ENCODE results near the gene SLC25A11. TPM values are rescaled to one million over a fixed set of nuclear protein-coding genes. Genes with fewer than 3 reads are reported as not detected.

Gene SLC25A11
- total RNA-seq, 1 experiment from 2014 or later: 54.5 TPM

GRCh38 chr17:4893272-4893671 lies 46.6 kb downstream of the SLC25A11 start:
- H3K4me1 Mint-ChIP-seq (ENCODE audit: insufficient read depth, unreplicated experiment): no peaks in the 10 kb centered on the region
- ChIA-PET POLR2A (no interaction called here), CTCF (no interaction called here)
- TF ChIP-seq, protein P1, sequence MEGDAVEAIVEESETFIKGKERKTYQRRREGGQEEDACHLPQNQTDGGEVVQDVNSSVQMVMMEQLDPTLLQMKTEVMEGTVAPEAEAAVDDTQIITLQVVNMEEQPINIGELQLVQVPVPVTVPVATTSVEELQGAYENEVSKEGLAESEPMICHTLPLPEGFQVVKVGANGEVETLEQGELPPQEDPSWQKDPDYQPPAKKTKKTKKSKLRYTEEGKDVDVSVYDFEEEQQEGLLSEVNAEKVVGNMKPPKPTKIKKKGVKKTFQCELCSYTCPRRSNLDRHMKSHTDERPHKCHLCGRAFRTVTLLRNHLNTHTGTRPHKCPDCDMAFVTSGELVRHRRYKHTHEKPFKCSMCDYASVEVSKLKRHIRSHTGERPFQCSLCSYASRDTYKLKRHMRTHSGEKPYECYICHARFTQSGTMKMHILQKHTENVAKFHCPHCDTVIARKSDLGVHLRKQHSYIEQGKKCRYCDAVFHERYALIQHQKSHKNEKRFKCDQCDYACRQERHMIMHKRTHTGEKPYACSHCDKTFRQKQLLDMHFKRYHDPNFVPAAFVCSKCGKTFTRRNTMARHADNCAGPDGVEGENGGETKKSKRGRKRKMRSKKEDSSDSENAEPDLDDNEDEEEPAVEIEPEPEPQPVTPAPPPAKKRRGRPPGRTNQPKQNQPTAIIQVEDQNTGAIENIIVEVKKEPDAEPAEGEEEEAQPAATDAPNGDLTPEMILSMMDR (IDR thresholded peaks at IDR 0.05; ENCODE audit: unreplicated experiment): no peak
- no peak for DNase-seq (ENCODE audit: unreplicated experiment)
- H3K9me3 Mint-ChIP-seq (ENCODE audit: unreplicated experiment): no peaks in the 10 kb centered on the region
- no peak overlapping the region for H3K27ac Mint-ChIP-seq (ENCODE audit: low read depth, unreplicated experiment)
- H3K4me3 Mint-ChIP-seq (ENCODE audit: unreplicated experiment): no peak overlapping the region
- no TSS peak for BruUV-seq (replicated peaks)
- intact Hi-C loops (cut with micrococcal nuclease): no loop called here
- peaks cover 78% of the 10 kb centered on the region for H3K36me3 Mint-ChIP-seq (ENCODE audit: insufficient read depth, unreplicated experiment)
- no peaks in the 10 kb centered on the region for H3K27me3 Mint-ChIP-seq (ENCODE audit: insufficient read depth, unreplicated experiment)

DNA sequence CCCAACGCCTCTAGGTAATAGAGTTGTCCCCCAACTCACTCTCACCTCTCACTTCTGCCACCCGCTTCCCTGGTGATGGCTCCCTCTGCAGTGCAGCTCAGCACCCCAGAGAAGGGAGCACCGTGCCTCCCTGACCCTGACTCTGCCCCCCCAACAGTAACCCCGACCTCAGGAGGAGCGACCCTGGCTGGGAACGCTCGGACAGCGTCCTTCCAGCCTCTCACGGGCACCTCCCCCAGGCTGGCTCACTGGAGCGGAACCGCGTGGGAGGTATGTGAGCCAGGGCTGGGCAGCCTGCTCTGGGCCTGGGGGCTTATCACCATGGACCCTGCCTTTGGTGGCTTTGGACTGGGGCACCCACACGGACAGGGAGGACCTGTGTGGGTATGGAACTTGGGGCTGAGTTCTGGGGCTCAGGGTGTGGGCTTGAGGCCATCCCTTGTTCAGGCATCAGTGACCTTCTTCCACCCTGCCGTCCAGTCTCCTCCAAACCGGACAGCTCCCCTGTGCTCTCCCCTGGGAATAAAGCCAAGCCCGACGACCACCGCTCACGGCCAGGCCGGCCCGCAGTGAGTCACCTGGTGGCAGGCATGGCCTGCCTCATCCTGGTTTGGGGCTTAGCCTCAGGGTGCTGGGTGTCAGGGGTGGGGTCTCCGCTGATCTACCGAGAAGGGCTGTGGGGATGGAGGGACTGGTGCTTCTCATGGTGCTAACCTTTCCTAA lies 47.2 kb downstream of the SLC25A11 start:
- intact Hi-C loops (cut with micrococcal nuclease): no loop called here
- H3K4me1 Mint-ChIP-seq (ENCODE audit: insufficient read depth, unreplicated experiment): no peaks in the 10 kb centered on the region
- POLR2A ChIA-PET: interaction anchor here (0.9 to 2.0 kb wide), 3 partner anchors 9 to 161 kb away, joined by 3 to 5 read pairs (median 4); no protein-coding TSS in a partner anchor
- no peaks in the 10 kb centered on the region for H3K27me3 Mint-ChIP-seq (ENCODE audit: insufficient read depth, unreplicated experiment)
- peaks cover 78% of the 10 kb centered on the region for H3K36me3 Mint-ChIP-seq (ENCODE audit: insufficient read depth, unreplicated experiment)
- no TSS peak for BruUV-seq (replicated peaks)
- TF ChIP-seq, protein P1 (IDR thresholded peaks at IDR 0.05; ENCODE audit: unreplicated experiment): no peak
- H3K4me3 Mint-ChIP-seq (ENCODE audit: unreplicated experiment): no peak overlapping the region
- H3K27ac Mint-ChIP-seq (ENCODE audit: low read depth, unreplicated experiment): no peak overlapping the region
- CTCF ChIA-PET: interaction anchor here (0.6 to 1.0 kb wide), 2 partner anchors 58 to 190 kb away, joined by 3 read pairs; no protein-coding TSS in a partner anchor
- H3K9me3 Mint-ChIP-seq (ENCODE audit: unreplicated experiment): no peaks in the 10 kb centered on the region
- no peak for DNase-seq (ENCODE audit: unreplicated experiment)

DNA sequence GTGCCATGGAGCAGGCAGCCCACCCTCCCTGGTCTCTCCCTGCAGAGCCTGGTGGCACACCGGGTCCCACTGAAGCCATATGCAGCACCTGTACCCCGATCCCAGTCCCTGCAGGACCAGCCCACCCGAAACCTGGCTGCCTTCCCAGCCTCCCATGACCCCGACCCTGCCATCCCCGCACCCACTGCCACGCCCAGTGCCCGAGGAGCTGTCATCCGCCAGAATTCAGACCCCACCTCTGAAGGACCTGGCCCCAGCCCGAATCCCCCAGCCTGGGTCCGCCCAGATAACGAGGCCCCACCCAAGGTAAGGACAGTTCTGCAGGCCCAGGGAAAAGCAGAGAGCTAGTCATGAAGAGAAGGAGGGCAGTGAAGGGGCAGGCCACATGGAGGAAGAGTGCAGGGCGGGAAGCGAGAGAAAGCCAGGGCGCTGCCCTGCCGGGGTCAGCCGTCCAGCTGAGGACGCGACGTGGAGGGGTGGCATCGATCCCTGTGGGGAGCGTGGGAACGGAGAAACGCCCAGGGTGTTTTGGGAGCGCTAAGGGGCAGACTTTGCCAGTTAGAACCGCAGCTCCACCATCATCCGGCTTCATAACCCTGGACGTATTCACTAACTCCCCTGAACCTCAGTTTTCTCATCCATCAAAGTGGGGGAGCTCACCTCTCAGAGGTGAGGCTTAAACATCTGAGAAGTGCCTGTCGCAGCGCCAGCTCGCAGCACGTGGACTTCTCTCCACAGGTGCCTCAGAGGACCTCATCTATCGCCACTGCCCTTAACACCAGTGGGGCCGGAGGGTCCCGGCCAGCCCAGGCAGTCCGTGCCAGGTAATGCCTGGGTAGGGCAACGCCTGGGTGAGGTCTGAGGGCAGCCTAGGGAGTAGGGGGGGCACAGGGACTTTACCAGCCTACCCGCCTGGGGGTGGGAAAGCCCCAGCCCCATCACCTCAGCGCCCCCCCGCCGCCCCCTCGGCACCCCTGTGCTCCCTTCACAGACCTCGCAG lies 48.1 kb downstream of the SLC25A11 start:
- intact Hi-C loops (cut with micrococcal nuclease): no loop called here
- Mint-ChIP-seq H3K27ac (ENCODE audit: low read depth, unreplicated experiment) (no peak overlapping the region), H3K4me3 (ENCODE audit: unreplicated experiment) (no peak overlapping the region), H3K27me3 (ENCODE audit: insufficient read depth, unreplicated experiment) (no peaks in the 10 kb centered on the region), H3K36me3 (ENCODE audit: insufficient read depth, unreplicated experiment) (peaks cover 78% of the 10 kb centered on the region), H3K4me1 (ENCODE audit: insufficient read depth, unreplicated experiment) (no peaks in the 10 kb centered on the region), H3K9me3 (ENCODE audit: unreplicated experiment) (no peaks in the 10 kb centered on the region)
- POLR2A ChIA-PET: interaction anchor here (0.6 to 2.0 kb wide), 6 partner anchors 9 to 160 kb away, joined by 3 to 5 read pairs (median 4); no protein-coding TSS in a partner anchor
- no peak for DNase-seq (ENCODE audit: unreplicated experiment)
- BruUV-seq (replicated peaks): no TSS peak
- TF ChIP-seq, protein P1 (IDR thresholded peaks at IDR 0.05; ENCODE audit: unreplicated experiment): no peak
- CTCF ChIA-PET: interaction anchor here (0.6 to 12.8 kb wide), 7 partner anchors 10 to 189 kb away, joined by 3 to 88 read pairs (median 5); partner anchors contain the start of genes CHRNE, GLTPD2 and VMO1

DNA sequence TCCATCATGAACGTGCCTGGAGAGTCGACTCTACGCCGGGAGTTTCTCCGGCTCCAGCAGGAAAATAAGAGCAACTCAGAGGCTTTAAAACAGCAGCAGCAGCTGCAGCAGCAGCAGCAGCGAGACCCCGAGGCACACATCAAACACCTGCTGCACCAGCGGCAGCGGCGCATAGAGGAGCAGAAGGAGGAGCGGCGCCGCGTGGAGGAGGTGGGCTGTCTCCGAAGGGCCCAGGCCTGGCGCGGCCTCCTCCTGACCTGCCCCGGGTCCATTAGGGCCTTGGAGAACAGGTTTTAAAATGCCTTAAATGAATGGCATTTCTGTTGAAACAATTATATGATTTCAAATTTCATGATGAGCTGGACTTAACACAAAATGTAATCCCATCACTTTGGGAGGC lies 52.3 kb downstream of the SLC25A11 start:
- H3K4me1 Mint-ChIP-seq (ENCODE audit: insufficient read depth, unreplicated experiment): no peaks in the 10 kb centered on the region
- no peak overlapping the region for H3K27ac Mint-ChIP-seq (ENCODE audit: low read depth, unreplicated experiment)
- intact Hi-C loops (cut with micrococcal nuclease): no loop called here
- no peak for DNase-seq (ENCODE audit: unreplicated experiment)
- no peak overlapping the region for H3K4me3 Mint-ChIP-seq (ENCODE audit: unreplicated experiment)
- H3K36me3 Mint-ChIP-seq (ENCODE audit: insufficient read depth, unreplicated experiment): peaks cover 92% of the 10 kb centered on the region
- H3K27me3 Mint-ChIP-seq (ENCODE audit: insufficient read depth, unreplicated experiment): no peaks in the 10 kb centered on the region
- TF ChIP-seq, protein P1 (IDR thresholded peaks at IDR 0.05; ENCODE audit: unreplicated experiment): no peak
- BruUV-seq (replicated peaks): no TSS peak
- H3K9me3 Mint-ChIP-seq (ENCODE audit: unreplicated experiment): no peaks in the 10 kb centered on the region
- ChIA-PET POLR2A (interaction anchor here (1.1 to 2.5 kb wide), 2 partner anchors 71 to 97 kb away, joined by 3 to 9 read pairs; no protein-coding TSS in a partner anchor), CTCF (interaction anchor here (0.7 to 12.8 kb wide), 6 partner anchors 9 to 106 kb away, joined by 3 to 88 read pairs (median 5); partner anchors contain the start of genes CHRNE, GLTPD2 and VMO1)

Data from MCF 10A (cell line).